Endothelial cell of umbilical vein (primary cell): ENCODE results near the gene AMOT. TPM values are rescaled to one million over a fixed set of nuclear protein-coding genes. Genes with fewer than 3 reads are reported as not detected.

ENCODE experiments used
- BruUV-seq: library from RNA; stranded (reverse); fragments of 400-500 nt; replicated peaks from 2 replicates; lab custom pipeline; 2021; lab: Mats Ljungman, UMichigan
- CTCF ChIA-PET: fragments of 300-600, 350-600 bp; sonication (Branson Sonifier 250); formaldehyde crosslinking; loops from one replicate; lab custom pipeline; 2021; ENCODE audit warnings: antibody characterized with exemption, inconsistent platforms; lab: Charles Lee
- POLR2A ChIA-PET: fragments of 300-600, 350-600 bp; sonication (Branson Sonifier 250); formaldehyde crosslinking; loops from one replicate; lab custom pipeline; 2021; ENCODE audit warnings: antibody characterized with exemption, inconsistent platforms; lab: Charles Lee
- DNase-seq: peaks from one replicate; pipeline ENCODE4 v3.0.0-alpha.2; 2011; ENCODE audit warnings: low read depth, low spot score
- FAIRE-seq: peaks from 2 replicates; lab custom pipeline; 2011; peaks lifted over from hg19 to GRCh38; lab: Jason Lieb, UNC
- H2AFZ ChIP-seq: 2 replicates; pipeline ENCODE4 v1.6.0; 2012; ENCODE audit warnings: low read depth, low read length, control low read depth, inconsistent platforms
- H3K27ac ChIP-seq: 2 replicates; pipeline ENCODE4 v1.5.1; 2011; ENCODE audit warnings: low read depth, mild to moderate bottlenecking, control low read depth, low read length, moderate library complexity; ENCODE audit not compliant: insufficient read depth
- H3K27me3 ChIP-seq, 2 experiments: 2 replicates each; pipeline versions ENCODE4 v1.6.0 to v1.6.1; 2011; ENCODE audit warnings: low read length in 2 of 2, mixed read lengths in 1 of 2; ENCODE audit not compliant: control insufficient read depth in 2 of 2, insufficient read depth in 2 of 2
- H3K36me3 ChIP-seq, 2 experiments: 2 replicates in 1 of 2; 3 replicates in 1 of 2; pipeline ENCODE4 v1.5.1; 2011; ENCODE audit warnings: low read length in 2 of 2, mild to moderate bottlenecking in 1 of 2, moderate library complexity in 1 of 2; ENCODE audit not compliant: control insufficient read depth in 2 of 2, insufficient read depth in 2 of 2; ENCODE audit errors: extremely low read depth in 1 of 2
- H3K4me1 ChIP-seq: 3 replicates; pipeline ENCODE4 v1.5.1; 2011; ENCODE audit warnings: mild to moderate bottlenecking, low read length; ENCODE audit not compliant: control insufficient read depth, insufficient read depth; ENCODE audit errors: extremely low read depth
- H3K4me2 ChIP-seq: 2 replicates; pipeline ENCODE4 v1.6.1; 2011; ENCODE audit warnings: low read length, control low read depth, mixed read lengths; ENCODE audit not compliant: insufficient read depth
- H3K4me3 ChIP-seq, 3 experiments: fragments of 200-600 bp in 1 of 3; sonication (generic), shearing (Covaris generic) in 1 of 3; replicated peaks in 1 of 3; 2 replicates each; pipeline ENCODE4 v1.5.1; 2011 to 2016; ENCODE audit warnings: control low read depth in 3 of 3, low read length in 3 of 3, mild to moderate bottlenecking in 2 of 3, inconsistent platforms in 1 of 3, low read depth in 1 of 3, moderate library complexity in 1 of 3; ENCODE audit not compliant: insufficient read depth in 1 of 3
- H3K79me2 ChIP-seq: 2 replicates; pipeline ENCODE4 v1.6.0; 2012; ENCODE audit warnings: low read length, inconsistent platforms; ENCODE audit not compliant: control insufficient read depth, insufficient read depth
- H3K9ac ChIP-seq: replicated peaks from 2 replicates; pipeline ENCODE3; 2011; ENCODE audit warnings: low read length, control low read depth; ENCODE audit not compliant: insufficient read depth; ENCODE audit errors: extremely low read depth
- H3K9me1 ChIP-seq: replicated peaks from 3 replicates; pipeline ENCODE4 v1.6.0; 2011; ENCODE audit warnings: mild to moderate bottlenecking, low read length; ENCODE audit not compliant: control insufficient read depth, insufficient read depth; ENCODE audit errors: extremely low read depth
- H3K9me3 ChIP-seq: replicated peaks from 2 replicates; pipeline ENCODE4 v1.5.1; 2012; ENCODE audit warnings: low read length, inconsistent platforms; ENCODE audit not compliant: control insufficient read depth, insufficient read depth
- H4K20me1 ChIP-seq: replicated peaks from 2 replicates; pipeline ENCODE3; 2011; ENCODE audit warnings: mild to moderate bottlenecking, low read length; ENCODE audit not compliant: control insufficient read depth, insufficient read depth; ENCODE audit errors: extremely low read depth
- FOS ChIP-seq: IDR thresholded peaks from 2 replicates; pipeline ENCODE4 v1.6.1; 2011; ENCODE audit warnings: mild to moderate bottlenecking, low read length, moderate library complexity, borderline replicate concordance; ENCODE audit not compliant: insufficient read depth
- GATA2 ChIP-seq: IDR thresholded peaks from 2 replicates; pipeline ENCODE4 v1.7.0; 2011; ENCODE audit warnings: low read depth, mild to moderate bottlenecking, moderate library complexity, mixed read lengths, low read length; ENCODE audit not compliant: insufficient read length, insufficient read depth
- JUN ChIP-seq: IDR thresholded peaks from 2 replicates; pipeline ENCODE4 v1.6.1; 2011; ENCODE audit warnings: borderline replicate concordance, low read depth; ENCODE audit not compliant: insufficient read length, insufficient read depth
- MYC ChIP-seq: IDR thresholded peaks from one replicate; pipeline ENCODE4 v1.6.1; 2011; ENCODE audit warnings: mild to moderate bottlenecking, low read depth, low read length
- POLR2AphosphoS5 ChIP-seq: IDR thresholded peaks from 2 replicates; pipeline ENCODE4 v1.6.1; 2012; ENCODE audit warnings: low read depth, mild to moderate bottlenecking, control low read depth, low read length, moderate library complexity; ENCODE audit not compliant: insufficient read depth
- dilution Hi-C: fragments of 300-500 bp; cut with MboI; formaldehyde crosslinking; loops from one replicate; pipeline ENCODE4 v1.15.0; 2019; ENCODE audit warnings: low sequenced_read_pairs; ENCODE audit not compliant: extremely low pct_ligation_motif_present
- intact Hi-C: fragments of 100-400 bp; cut with micrococcal nuclease; formaldehyde crosslinking; loops from one replicate; pipeline ENCODE4 v1.10.0; 2022
- polyA plus RNA-seq, 4 experiments: library from polyadenylated mRNA; depleted of rRNA in 3 of 4; stranded (reverse) in 3 of 4; unstranded in 1 of 4; fragments of >200 nt; gene quantifications; 2 replicates each; pipeline versions ENCODE4 v1.2.1 to v1.2.3, GENCODE V29; 2011 to 2012; ENCODE audit warnings: missing spikeins in 1 of 4
- total RNA-seq: library from RNA; stranded (reverse); gene quantifications from 2 replicates; pipeline ENCODE4 v1.2.3, GENCODE V29; 2021
- TF ChIP-seq, protein P1 (sequence below): IDR thresholded peaks from 2 replicates; pipeline ENCODE4 v1.6.1; 2011; ENCODE audit not compliant: insufficient read depth, insufficient read length
- TF ChIP-seq, protein P2 (sequence below), 2 donors: IDR thresholded peaks; 1 replicate in 1 of 2; 2 replicates in 1 of 2; pipeline ENCODE4 v1.5.1; 2011; ENCODE audit warnings: low read length in 2 of 2, mild to moderate bottlenecking in 2 of 2, moderate library complexity in 2 of 2, control low read depth in 1 of 2, inconsistent platforms in 1 of 2, low read depth in 1 of 2; ENCODE audit not compliant: insufficient read depth in 1 of 2; ENCODE audit errors: extremely low read depth in 1 of 2

Gene AMOT
- total and polyA plus RNA-seq, 2 donors (not counting 3 experiments of a cell fraction or from before 2014, with no cell fraction given): 0.68 to 3.5 TPM

DNA sequence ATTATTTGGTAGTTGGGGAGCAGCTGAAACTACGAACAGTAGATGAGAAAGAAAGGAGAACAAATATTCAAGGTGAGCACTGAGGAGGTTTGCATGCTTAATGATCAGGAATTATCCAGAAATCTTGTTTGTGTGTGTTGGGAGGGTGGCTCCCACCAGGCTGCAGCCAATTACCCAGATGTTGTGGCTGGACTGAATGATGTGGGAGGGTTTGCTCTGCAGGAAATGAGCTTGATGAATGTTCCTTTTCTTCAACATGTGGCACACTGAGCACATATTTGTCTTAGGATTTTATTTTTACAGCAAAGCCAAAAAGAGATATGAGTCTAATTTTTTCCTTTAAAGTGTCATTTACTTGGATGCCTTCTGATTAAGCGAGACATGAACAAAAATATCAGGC lies 48.3 kb upstream of the AMOT start:
- FAIRE-seq (no peak), DNase-seq (no peak)
- intact Hi-C loops: no loop called here
- H3K36me3 ChIP-seq: no peaks in the 10 kb centered on the region
- no peak overlapping the region for H3K4me3 ChIP-seq
- no peak overlapping the region for H3K4me2 ChIP-seq
- no peaks in the 10 kb centered on the region for H3K4me1 ChIP-seq
- H3K27me3 ChIP-seq: no peaks in the 10 kb centered on the region
- no peak overlapping the region for H3K9ac ChIP-seq
- dilution Hi-C loops: no loop called here
- no peaks in the 10 kb centered on the region for H3K9me1 ChIP-seq
- H3K9me3 ChIP-seq: no peaks in the 10 kb centered on the region
- POLR2A ChIA-PET: no interaction called here
- no peak overlapping the region for H2AFZ ChIP-seq
- H4K20me1 ChIP-seq: no peaks in the 10 kb centered on the region
- no peaks in the 10 kb centered on the region for H3K79me2 ChIP-seq
- H3K27ac ChIP-seq: no peak overlapping the region
- TF ChIP-seq GATA2: no peak
- TF ChIP-seq, protein P1, sequence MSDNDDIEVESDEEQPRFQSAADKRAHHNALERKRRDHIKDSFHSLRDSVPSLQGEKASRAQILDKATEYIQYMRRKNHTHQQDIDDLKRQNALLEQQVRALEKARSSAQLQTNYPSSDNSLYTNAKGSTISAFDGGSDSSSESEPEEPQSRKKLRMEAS: no peak
- TF ChIP-seq, protein P2, sequence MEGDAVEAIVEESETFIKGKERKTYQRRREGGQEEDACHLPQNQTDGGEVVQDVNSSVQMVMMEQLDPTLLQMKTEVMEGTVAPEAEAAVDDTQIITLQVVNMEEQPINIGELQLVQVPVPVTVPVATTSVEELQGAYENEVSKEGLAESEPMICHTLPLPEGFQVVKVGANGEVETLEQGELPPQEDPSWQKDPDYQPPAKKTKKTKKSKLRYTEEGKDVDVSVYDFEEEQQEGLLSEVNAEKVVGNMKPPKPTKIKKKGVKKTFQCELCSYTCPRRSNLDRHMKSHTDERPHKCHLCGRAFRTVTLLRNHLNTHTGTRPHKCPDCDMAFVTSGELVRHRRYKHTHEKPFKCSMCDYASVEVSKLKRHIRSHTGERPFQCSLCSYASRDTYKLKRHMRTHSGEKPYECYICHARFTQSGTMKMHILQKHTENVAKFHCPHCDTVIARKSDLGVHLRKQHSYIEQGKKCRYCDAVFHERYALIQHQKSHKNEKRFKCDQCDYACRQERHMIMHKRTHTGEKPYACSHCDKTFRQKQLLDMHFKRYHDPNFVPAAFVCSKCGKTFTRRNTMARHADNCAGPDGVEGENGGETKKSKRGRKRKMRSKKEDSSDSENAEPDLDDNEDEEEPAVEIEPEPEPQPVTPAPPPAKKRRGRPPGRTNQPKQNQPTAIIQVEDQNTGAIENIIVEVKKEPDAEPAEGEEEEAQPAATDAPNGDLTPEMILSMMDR (IDR thresholded peaks at IDR 0.05; ENCODE audit: extremely low read depth in 1 of 2, insufficient read depth in 1 of 2, low read depth in 1 of 2, low read length in 2 of 2): no peak
- TF ChIP-seq FOS: no peak
- TF ChIP-seq JUN: no peak
- TF ChIP-seq POLR2AphosphoS5: no peak
- no peak for TF ChIP-seq MYC
- no TSS peak for BruUV-seq
- CTCF ChIA-PET: no interaction called here
